CD8-positive, alpha-beta memory T cell (primary cell): ENCODE results near the gene SNAPIN. TPM values are rescaled to one million over a fixed set of nuclear protein-coding genes. Genes with fewer than 3 reads are reported as not detected.

ENCODE experiments used
- CTCF ChIA-PET: fragments of 350-600 bp; sonication (Branson Sonifier 250); formaldehyde crosslinking; loops from one replicate; lab custom pipeline; 2021; ENCODE audit warnings: antibody characterized with exemption; lab: Charles Lee
- POLR2A ChIA-PET: fragments of 350-600 bp; sonication (Branson Sonifier 250); formaldehyde crosslinking; loops from one replicate; lab custom pipeline; 2021; ENCODE audit warnings: antibody characterized with exemption; lab: Charles Lee
- DNase-seq, 5 donors: peaks; one replicate each; pipeline versions ENCODE4 v3.0.0 to v3.0.0-alpha.2; 2020 to 2022; ENCODE audit warnings: mixed read lengths in 1 of 5
- H3K27ac ChIP-seq: one replicate; pipeline ENCODE4 v1.7.0; 2013; ENCODE audit warnings: low read depth, mild to moderate bottlenecking, low read length, moderate library complexity
- H3K27me3 ChIP-seq: 2 replicates; pipeline ENCODE4 v1.7.0; 2013; ENCODE audit warnings: low read length, mild to moderate bottlenecking; ENCODE audit not compliant: insufficient read depth, poor library complexity, severe bottlenecking
- H3K36me3 ChIP-seq: 2 replicates; pipeline ENCODE4 v1.7.0; 2013; ENCODE audit warnings: mild to moderate bottlenecking, low read length, moderate library complexity; ENCODE audit not compliant: insufficient read depth
- H3K4me1 ChIP-seq: 2 replicates; pipeline ENCODE4 v1.7.0; 2013; ENCODE audit warnings: mild to moderate bottlenecking, low read length, moderate library complexity; ENCODE audit not compliant: insufficient read depth
- H3K4me3 ChIP-seq: 2 replicates; pipeline ENCODE4 v1.7.0; 2013; ENCODE audit warnings: mild to moderate bottlenecking, low read length
- H3K9me3 ChIP-seq: 2 replicates; pipeline ENCODE4 v1.7.0; 2013; ENCODE audit warnings: mild to moderate bottlenecking, low read length
- H3K27ac Mint-ChIP-seq, 8 donors: one replicate each; pipeline ENCODE4 v1.8.0; 2020 to 2021; ENCODE audit warnings: mixed read lengths in 8 of 8, mild to moderate bottlenecking in 6 of 8, inconsistent platforms in 3 of 8, moderate library complexity in 3 of 8
- H3K27me3 Mint-ChIP-seq, 2 donors: one replicate each; pipeline ENCODE4 v1.8.0; 2020 to 2021; ENCODE audit warnings: mixed read lengths in 2 of 2, mild to moderate bottlenecking in 1 of 2, moderate library complexity in 1 of 2
- H3K36me3 Mint-ChIP-seq, 3 donors: one replicate each; pipeline ENCODE4 v1.8.0; 2020 to 2021; ENCODE audit warnings: mixed read lengths in 3 of 3, inconsistent platforms in 1 of 3, mild to moderate bottlenecking in 1 of 3
- H3K4me1 Mint-ChIP-seq, 3 donors: one replicate each; pipeline ENCODE4 v1.8.0; 2020 to 2021; ENCODE audit warnings: mixed read lengths in 3 of 3, inconsistent platforms in 1 of 3, mild to moderate bottlenecking in 1 of 3
- H3K4me3 Mint-ChIP-seq, 7 donors: one replicate each; pipeline ENCODE4 v1.8.0; 2020 to 2021; ENCODE audit warnings: mixed read lengths in 7 of 7, mild to moderate bottlenecking in 6 of 7, moderate library complexity in 4 of 7, inconsistent platforms in 2 of 7
- H3K9me3 Mint-ChIP-seq, 5 donors: one replicate each; pipeline ENCODE4 v1.8.0; 2020 to 2022; ENCODE audit warnings: mixed read lengths in 5 of 5, mild to moderate bottlenecking in 3 of 5, moderate library complexity in 2 of 5, inconsistent platforms in 1 of 5
- polyA plus RNA-seq: library from polyadenylated mRNA; unstranded; fragments of 300-500 nt; fragmentation: Illumina TruSeq; gene quantifications from one replicate; pipeline ENCODE4 v1.2.3, GENCODE V29; 2021
- total RNA-seq, 2 experiments: library from RNA; stranded (reverse); gene quantifications; one replicate each; pipeline ENCODE4 v1.2.3, GENCODE V29; 2021

SNAPIN gene
- total and polyA plus RNA-seq, 3 experiments from 2014 or later = 36.7 to 87.7 (median 39.0) TPM

DNA sequence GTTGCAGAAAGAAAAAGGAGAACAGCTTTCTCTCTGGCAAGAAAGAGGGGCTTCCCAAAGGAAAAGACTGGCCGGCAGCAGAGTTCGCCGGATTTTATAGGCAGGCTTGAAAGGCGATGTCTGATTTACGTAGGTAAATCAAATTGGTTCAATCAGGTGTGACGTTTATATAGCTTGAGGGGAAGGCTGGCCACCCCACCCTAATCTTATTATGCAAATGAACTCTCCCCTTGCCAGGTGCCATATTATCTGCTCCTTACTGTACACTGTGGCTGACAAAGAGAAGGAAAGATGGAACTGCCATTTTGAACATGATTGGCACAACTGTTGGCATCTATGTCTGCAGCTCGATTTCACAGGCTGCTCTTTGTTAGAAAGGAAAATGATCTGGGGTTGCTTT lies 52.5 kb downstream of the SNAPIN start:
- no peak overlapping the region for H3K27ac Mint-ChIP-seq
- no peaks in the 10 kb centered on the region for H3K9me3 ChIP-seq
- H3K27ac ChIP-seq = no peak overlapping the region
- H3K4me3 Mint-ChIP-seq = no peak overlapping the region
- ChIA-PET CTCF (no interaction called here), POLR2A (no interaction called here)
- no peaks in the 10 kb centered on the region for H3K4me1 Mint-ChIP-seq
- no peaks in the 10 kb centered on the region for H3K36me3 Mint-ChIP-seq
- no peak overlapping the region for H3K4me3 ChIP-seq
- no peaks in the 10 kb centered on the region for H3K4me1 ChIP-seq
- DNase-seq = no peak
- H3K36me3 ChIP-seq = no peaks in the 10 kb centered on the region
- H3K27me3 ChIP-seq = no peaks in the 10 kb centered on the region
- peaks cover 4 to 11% of the 10 kb centered on the region in 2 donors for H3K27me3 Mint-ChIP-seq
- no peaks in the 10 kb centered on the region for H3K9me3 Mint-ChIP-seq

Other genes with a start within 250 kb of the SNAPIN start
- gene S100A7A, start 242.2 kb upstream of the SNAPIN start, total RNA-seq = not detected
- gene S100A7A, start 242.2 kb upstream of the SNAPIN start, polyA plus RNA-seq = not detected
- not detected for gene S100A7, start 198.1 kb upstream of the SNAPIN start, total RNA-seq
- gene S100A7, start 198.1 kb upstream of the SNAPIN start, polyA plus RNA-seq = not detected
- 100 to 1,000 TPM; 244 to 254 TPM for gene S100A6, start 122.7 kb upstream of the SNAPIN start, total RNA-seq
- gene S100A6, start 122.7 kb upstream of the SNAPIN start, polyA plus RNA-seq = 892 TPM
- gene S100A5, start 117.8 kb upstream of the SNAPIN start, total RNA-seq = 1 to 10 TPM in 1 of 2 experiments, under 1 TPM in 1; 0.61 to 1.5 TPM
- 1.6 TPM for gene S100A5, start 117.8 kb upstream of the SNAPIN start, polyA plus RNA-seq
- gene S100A4, start 112.9 kb upstream of the SNAPIN start, total RNA-seq = 100 to 1,000 TPM; 125 to 132 TPM
- 2,575 TPM for gene S100A4, start 112.9 kb upstream of the SNAPIN start, polyA plus RNA-seq
- not detected for gene S100A3, start 109.4 kb upstream of the SNAPIN start, total RNA-seq
- not detected for gene S100A3, start 109.4 kb upstream of the SNAPIN start, polyA plus RNA-seq
- gene S100A2, start 92.9 kb upstream of the SNAPIN start, total RNA-seq = 1 to 10 TPM in 1 of 2 experiments, under 1 TPM in 1; 0.81 to 1.1 TPM
- 0.72 TPM for gene S100A2, start 92.9 kb upstream of the SNAPIN start, polyA plus RNA-seq
- gene S100A16, start 45.6 kb upstream of the SNAPIN start, total RNA-seq = not detected
- not detected for gene S100A16, start 45.6 kb upstream of the SNAPIN start, polyA plus RNA-seq
- gene S100A14, start 42.4 kb upstream of the SNAPIN start, total RNA-seq = not detected
- gene S100A14, start 42.4 kb upstream of the SNAPIN start, polyA plus RNA-seq = not detected
- 1 to 10 TPM; 5.5 to 7.6 TPM for gene S100A13, start 31.2 kb upstream of the SNAPIN start, total RNA-seq
- gene S100A13, start 31.2 kb upstream of the SNAPIN start, polyA plus RNA-seq = 1.3 TPM
- not detected for gene S100A1, start 30.3 kb upstream of the SNAPIN start, total RNA-seq
- gene S100A1, start 30.3 kb upstream of the SNAPIN start, polyA plus RNA-seq = 0.07 TPM
- 10 to 100 TPM; 95.9 to 98.9 TPM for gene CHTOP, start 24.6 kb upstream of the SNAPIN start, total RNA-seq
- gene CHTOP, start 24.6 kb upstream of the SNAPIN start, polyA plus RNA-seq = 70.2 TPM
- 100 to 1,000 TPM; 379 to 394 TPM for gene ILF2, start 12.3 kb downstream of the SNAPIN start, total RNA-seq
- gene ILF2, start 12.3 kb downstream of the SNAPIN start, polyA plus RNA-seq = 126 TPM
- gene NPR1, start 20.0 kb downstream of the SNAPIN start, total RNA-seq = not detected
- gene NPR1, start 20.0 kb downstream of the SNAPIN start, polyA plus RNA-seq = not detected
- gene INTS3, start 69.3 kb downstream of the SNAPIN start, total RNA-seq = 10 to 100 TPM; 58.2 to 61.1 TPM
- gene INTS3, start 69.3 kb downstream of the SNAPIN start, polyA plus RNA-seq = 11.9 TPM
- gene SLC27A3, start 116.7 kb downstream of the SNAPIN start, total RNA-seq = 10 to 100 TPM in 1 of 2 experiments, 1 to 10 TPM in 1; 9.9 to 11.3 TPM
- gene SLC27A3, start 116.7 kb downstream of the SNAPIN start, polyA plus RNA-seq = 29.3 TPM